D721Med (cell line): ENCODE results near the gene PRICKLE3.

Experiments
- DNase-seq: peaks from one replicate; pipeline ENCODE4 v3.0.0; 2011; ENCODE audit warnings: low spot score; ENCODE audit not compliant: insufficient read length
- FAIRE-seq: peaks from 2 replicates; lab custom pipeline; 2011; peaks lifted over from hg19 to GRCh38; lab: Jason Lieb, UNC
- CTCF ChIP-seq: IDR thresholded peaks from 2 replicates; pipeline ENCODE4 v1.5.1; 2012; ENCODE audit warnings: mild to moderate bottlenecking, control low read depth; ENCODE audit not compliant: insufficient read depth; ENCODE audit errors: missing control alignments

The PRICKLE3 gene

GRCh38 chrX:49214416-49214815, 28.2 kb upstream of the PRICKLE3 start:
- TF ChIP-seq CTCF = no peak
- no peak for DNase-seq
- FAIRE-seq = no peak

GRCh38 chrX:49212861-49213260, 26.7 kb upstream of the PRICKLE3 start:
- DNase-seq (no peak), FAIRE-seq (no peak)
- TF ChIP-seq CTCF = no peak

- TF ChIP-seq CTCF = no peak
- DNase-seq = no peak
- FAIRE-seq = no peak
These were observed 26.0 kb upstream of the PRICKLE3 start for GRCh38 chrX:49212209-49212608.

GRCh38 chrX:49211074-49211473, 24.9 kb upstream of the PRICKLE3 start:
- DNase-seq (no peak), FAIRE-seq (no peak)
- no peak for TF ChIP-seq CTCF

GRCh38 chrX:49210406-49210805, 24.2 kb upstream of the PRICKLE3 start:
- DNase-seq (no peak), FAIRE-seq (no peak)
- no peak for TF ChIP-seq CTCF

GRCh38 chrX:49209434-49210251, 23.5 kb upstream of the PRICKLE3 start:
- DNase-seq (no peak), FAIRE-seq (no peak)
- no peak for TF ChIP-seq CTCF

GRCh38 chrX:49208399-49208798, 22.2 kb upstream of the PRICKLE3 start:
- FAIRE-seq (no peak), DNase-seq (no peak)
- no peak for TF ChIP-seq CTCF
